SU-DHL-6 (cell line): ENCODE data around the gene TRAPPC2.

Source experiments
- EZH2phosphoT487 ChIP-seq: fragments of 200-600 bp; sonication (generic), shearing (Covaris generic); conservative IDR thresholded peaks from 2 replicates; pipeline ENCODE4 v1.6.1; 2018; ENCODE audit warnings: mild to moderate bottlenecking, antibody characterized with exemption, low read length, moderate library complexity, mixed read lengths
- TF ChIP-seq, protein P1 (sequence below): fragments of 200-600 bp; sonication (generic); IDR thresholded peaks from one replicate; pipeline ENCODE4 v1.5.1; 2017; ENCODE audit warnings: antibody characterized with exemption, mild to moderate bottlenecking, low read length, moderate library complexity; ENCODE audit not compliant: insufficient read depth, poor library complexity, severe bottlenecking

DNA sequence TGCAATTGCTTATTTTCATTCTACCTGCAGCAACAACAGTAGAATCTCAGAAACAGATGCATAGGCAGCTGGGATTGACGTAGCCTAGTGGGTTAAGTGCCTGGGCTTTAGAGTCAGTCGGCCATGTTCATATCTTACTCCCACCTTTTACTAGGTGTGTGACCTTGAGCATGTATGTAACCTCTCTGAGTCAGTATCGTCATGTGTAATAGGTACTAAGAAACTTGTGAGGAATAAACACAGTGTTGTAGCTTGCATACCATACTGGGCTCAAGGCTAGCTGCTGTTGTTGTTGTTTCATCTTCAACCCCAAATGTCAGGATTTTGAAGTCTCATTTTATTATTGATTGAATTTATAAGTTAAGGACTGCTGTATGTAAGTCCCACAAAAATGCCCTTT is 31.3 kb downstream of the TRAPPC2 start:
- TF ChIP-seq, protein P1, sequence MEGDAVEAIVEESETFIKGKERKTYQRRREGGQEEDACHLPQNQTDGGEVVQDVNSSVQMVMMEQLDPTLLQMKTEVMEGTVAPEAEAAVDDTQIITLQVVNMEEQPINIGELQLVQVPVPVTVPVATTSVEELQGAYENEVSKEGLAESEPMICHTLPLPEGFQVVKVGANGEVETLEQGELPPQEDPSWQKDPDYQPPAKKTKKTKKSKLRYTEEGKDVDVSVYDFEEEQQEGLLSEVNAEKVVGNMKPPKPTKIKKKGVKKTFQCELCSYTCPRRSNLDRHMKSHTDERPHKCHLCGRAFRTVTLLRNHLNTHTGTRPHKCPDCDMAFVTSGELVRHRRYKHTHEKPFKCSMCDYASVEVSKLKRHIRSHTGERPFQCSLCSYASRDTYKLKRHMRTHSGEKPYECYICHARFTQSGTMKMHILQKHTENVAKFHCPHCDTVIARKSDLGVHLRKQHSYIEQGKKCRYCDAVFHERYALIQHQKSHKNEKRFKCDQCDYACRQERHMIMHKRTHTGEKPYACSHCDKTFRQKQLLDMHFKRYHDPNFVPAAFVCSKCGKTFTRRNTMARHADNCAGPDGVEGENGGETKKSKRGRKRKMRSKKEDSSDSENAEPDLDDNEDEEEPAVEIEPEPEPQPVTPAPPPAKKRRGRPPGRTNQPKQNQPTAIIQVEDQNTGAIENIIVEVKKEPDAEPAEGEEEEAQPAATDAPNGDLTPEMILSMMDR = no peak
- TF ChIP-seq EZH2phosphoT487 = no peak
